ENCODE results near the gene CARF.

The CARF gene

GRCh38 chr2:202932425-202933138, 20.5 kb downstream of the CARF start:
- H3K9ac ChIP-seq (ENCODE audit: low read depth, low read length, poor library complexity), result peak overlapping the region; percentile 30
- peaks cover 2 to 18% of the 10 kb centered on the region in 2 donors for H3K36me3 ChIP-seq (replicated peaks in 1 of 2; ENCODE audit: control insufficient read depth in 2 of 2, insufficient read depth in 2 of 2, low read length in 2 of 2)
- no peak overlapping the region for H2BK120ac ChIP-seq (ENCODE audit: low read depth, low read length)
- no peak overlapping the region for H2BK15ac ChIP-seq (ENCODE audit: low read length)
- no peak overlapping the region for H3K14ac ChIP-seq (ENCODE audit: low read length)
- H3K27ac ChIP-seq (replicated peaks; ENCODE audit: low read length), result no peak overlapping the region
- no peaks in the 10 kb centered on the region for H3K9me3 ChIP-seq (replicated peaks in 1 of 2; ENCODE audit: control insufficient read depth in 2 of 2, insufficient read depth in 1 of 2, low read depth in 1 of 2, low read length in 2 of 2)
- H4K91ac ChIP-seq (ENCODE audit: low read depth, low read length, poor library complexity), result no peak overlapping the region
- H2BK12ac ChIP-seq (ENCODE audit: low read length), result no peak overlapping the region
- no peak overlapping the region for H2BK5ac ChIP-seq (ENCODE audit: low read length)
- peak overlapping the region; percentile 23 for H4K8ac ChIP-seq (ENCODE audit: low read depth, low read length)
- H2AK5ac ChIP-seq (ENCODE audit: low read depth, low read length), result no peak overlapping the region
- H2AFZ ChIP-seq (ENCODE audit: low read length), result no peak overlapping the region
- H3K23ac ChIP-seq (ENCODE audit: low read depth, low read length, poor library complexity), result no peak overlapping the region
- H3K4ac ChIP-seq (ENCODE audit: low read length), result no peak overlapping the region
- H3K18ac ChIP-seq (ENCODE audit: low read length), result no peak overlapping the region
- WGBS, 2 donors (ENCODE audit: extremely low coverage in 2 of 2, insufficient read length in 2 of 2, insufficient replicate concordance in 1 of 2), result no CpG with 5 or more reads among the region's 3 CpGs
- H3K4me1 ChIP-seq (ENCODE audit: control insufficient read depth in 2 of 2, insufficient read depth in 1 of 2, low read depth in 1 of 2, low read length in 2 of 2), result no peaks in the 10 kb centered on the region
- no peaks in the 10 kb centered on the region for H3K79me1 ChIP-seq (ENCODE audit: low read depth, low read length)
- H3K27me3 ChIP-seq (ENCODE audit: control insufficient read depth in 3 of 3, insufficient read depth in 3 of 3, low read depth in 1 of 3, low read length in 3 of 3), result no peaks in the 10 kb centered on the region
- no peak overlapping the region for H3K4me2 ChIP-seq (ENCODE audit: insufficient read depth, low read length, poor library complexity, severe bottlenecking)
- no peak overlapping the region for H3K4me3 ChIP-seq (ENCODE audit: low read length in 2 of 2)
- no peak for DNase-seq (ENCODE audit: low spot score)

DNA sequence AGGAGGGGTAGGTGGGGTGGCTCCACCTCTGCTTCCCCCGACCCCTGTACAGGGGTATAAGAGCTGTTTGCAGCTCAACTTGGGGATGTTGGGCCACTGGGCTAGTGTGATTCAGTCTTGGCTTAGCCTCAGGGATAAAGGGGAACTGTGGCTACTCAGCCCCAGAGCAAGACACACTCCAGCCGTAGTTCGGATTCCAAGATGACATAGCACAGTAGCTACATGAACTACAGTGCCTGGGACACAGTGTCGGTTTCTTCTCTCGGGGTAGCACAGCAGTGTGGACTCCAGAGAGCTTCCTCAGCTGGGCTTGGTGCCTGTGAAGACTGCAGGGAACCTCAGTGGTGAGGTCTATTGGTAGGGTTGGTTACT, 21.1 kb downstream of the CARF start:
- no peak overlapping the region for H2BK15ac ChIP-seq (ENCODE audit: low read length)

DNA sequence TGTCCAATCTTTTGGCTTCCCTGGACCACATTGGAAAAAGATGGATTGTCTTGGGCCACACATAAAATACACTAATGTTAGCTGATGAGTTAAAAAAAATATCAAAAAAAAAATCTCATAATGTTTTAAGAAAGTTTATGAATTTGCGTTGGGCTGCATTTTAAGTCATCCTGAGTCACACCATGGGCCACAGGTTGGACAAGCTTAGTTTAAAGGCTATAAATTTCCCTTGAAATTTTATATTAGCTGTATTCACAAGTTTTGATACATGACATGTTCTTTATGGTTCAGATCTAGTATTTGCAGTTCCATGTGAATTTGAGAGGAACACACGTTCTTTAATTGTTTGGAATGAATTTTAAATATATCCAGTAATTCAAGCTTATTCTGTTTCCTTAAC, 21.9 kb downstream of the CARF start:
- no CpG with 5 or more reads among the region's 2 CpGs for WGBS, 2 donors (ENCODE audit: extremely low coverage in 2 of 2, insufficient read length in 2 of 2, insufficient replicate concordance in 1 of 2)
- Histone ChIP-seq H3K9me3 (replicated peaks in 1 of 2; ENCODE audit: control insufficient read depth in 2 of 2, insufficient read depth in 1 of 2, low read depth in 1 of 2, low read length in 2 of 2) (no peaks in the 10 kb centered on the region), H3K4ac (ENCODE audit: low read length) (no peak overlapping the region), H2BK5ac (ENCODE audit: low read length) (no peak overlapping the region), H2BK120ac (ENCODE audit: low read depth, low read length) (no peak overlapping the region), H3K9ac (ENCODE audit: low read depth, low read length, poor library complexity) (no peak overlapping the region), H3K23ac (ENCODE audit: low read depth, low read length, poor library complexity) (no peak overlapping the region), H3K27ac (replicated peaks; ENCODE audit: low read length) (no peak overlapping the region), H3K4me1 (ENCODE audit: control insufficient read depth in 2 of 2, insufficient read depth in 1 of 2, low read depth in 1 of 2, low read length in 2 of 2) (no peaks in the 10 kb centered on the region), H4K91ac (ENCODE audit: low read depth, low read length, poor library complexity) (no peak overlapping the region), H2BK15ac (ENCODE audit: low read length) (no peak overlapping the region), H2BK12ac (ENCODE audit: low read length) (no peak overlapping the region), H3K14ac (ENCODE audit: low read length) (no peak overlapping the region), H3K27me3 (ENCODE audit: control insufficient read depth in 3 of 3, insufficient read depth in 3 of 3, low read depth in 1 of 3, low read length in 3 of 3) (no peaks in the 10 kb centered on the region), H2AK5ac (ENCODE audit: low read depth, low read length) (no peak overlapping the region), H2AFZ (ENCODE audit: low read length) (no peak overlapping the region), H3K79me1 (ENCODE audit: low read depth, low read length) (no peaks in the 10 kb centered on the region), H3K4me2 (ENCODE audit: insufficient read depth, low read length, poor library complexity, severe bottlenecking) (no peak overlapping the region), H3K36me3 (replicated peaks in 1 of 2; ENCODE audit: control insufficient read depth in 2 of 2, insufficient read depth in 2 of 2, low read length in 2 of 2) (peaks cover 0 to 14% of the 10 kb centered on the region in 2 donors), H3K18ac (ENCODE audit: low read length) (no peak overlapping the region), H4K8ac (ENCODE audit: low read depth, low read length) (no peak overlapping the region), H3K4me3 (ENCODE audit: low read length in 2 of 2) (no peak overlapping the region)
- DNase-seq (ENCODE audit: low spot score), result no peak

More for the DNA sequence above, 21.1 kb downstream of the CARF start:
- Histone ChIP-seq H3K4me2 (ENCODE audit: insufficient read depth, low read length, poor library complexity, severe bottlenecking) (no peak overlapping the region), H4K8ac (ENCODE audit: low read depth, low read length) (no peak overlapping the region), H2AK5ac (ENCODE audit: low read depth, low read length) (no peak overlapping the region), H2BK5ac (ENCODE audit: low read length) (no peak overlapping the region), H3K4me3 (ENCODE audit: low read length in 2 of 2) (no peak overlapping the region), H3K9ac (ENCODE audit: low read depth, low read length, poor library complexity) (no peak overlapping the region), H3K36me3 (replicated peaks in 1 of 2; ENCODE audit: control insufficient read depth in 2 of 2, insufficient read depth in 2 of 2, low read length in 2 of 2) (peaks cover 0 to 14% of the 10 kb centered on the region in 2 donors), H4K91ac (ENCODE audit: low read depth, low read length, poor library complexity) (no peak overlapping the region), H3K9me3 (replicated peaks in 1 of 2; ENCODE audit: control insufficient read depth in 2 of 2, insufficient read depth in 1 of 2, low read depth in 1 of 2, low read length in 2 of 2) (no peaks in the 10 kb centered on the region), H2BK12ac (ENCODE audit: low read length) (no peak overlapping the region), H2BK120ac (ENCODE audit: low read depth, low read length) (no peak overlapping the region), H3K4ac (ENCODE audit: low read length) (no peak overlapping the region), H3K27ac (replicated peaks; ENCODE audit: low read length) (no peak overlapping the region), H3K27me3 (ENCODE audit: control insufficient read depth in 3 of 3, insufficient read depth in 3 of 3, low read depth in 1 of 3, low read length in 3 of 3) (no peaks in the 10 kb centered on the region), H2AFZ (ENCODE audit: low read length) (no peak overlapping the region), H3K4me1 (ENCODE audit: control insufficient read depth in 2 of 2, insufficient read depth in 1 of 2, low read depth in 1 of 2, low read length in 2 of 2) (no peaks in the 10 kb centered on the region), H3K18ac (ENCODE audit: low read length) (no peak overlapping the region), H3K79me1 (ENCODE audit: low read depth, low read length) (no peaks in the 10 kb centered on the region), H3K14ac (ENCODE audit: low read length) (no peak overlapping the region), H3K23ac (ENCODE audit: low read depth, low read length, poor library complexity) (no peak overlapping the region)
- DNase-seq (ENCODE audit: low spot score), result no peak
- no CpG with 5 or more reads among the region's 5 CpGs for WGBS, 2 donors (ENCODE audit: extremely low coverage in 2 of 2, insufficient read length in 2 of 2, insufficient replicate concordance in 1 of 2)

GRCh38 chr2:202934456-202934855, 22.4 kb downstream of the CARF start:
- H3K18ac ChIP-seq (ENCODE audit: low read length), result no peak overlapping the region
- peaks cover 0 to 14% of the 10 kb centered on the region in 2 donors for H3K36me3 ChIP-seq (replicated peaks in 1 of 2; ENCODE audit: control insufficient read depth in 2 of 2, insufficient read depth in 2 of 2, low read length in 2 of 2)
- no peak overlapping the region for H3K9ac ChIP-seq (ENCODE audit: low read depth, low read length, poor library complexity)
- no peak overlapping the region for H3K23ac ChIP-seq (ENCODE audit: low read depth, low read length, poor library complexity)
- no CpG with 5 or more reads among the region's 2 CpGs for WGBS, 2 donors (ENCODE audit: extremely low coverage in 2 of 2, insufficient read length in 2 of 2, insufficient replicate concordance in 1 of 2)
- H3K4me1 ChIP-seq (ENCODE audit: control insufficient read depth in 2 of 2, insufficient read depth in 1 of 2, low read depth in 1 of 2, low read length in 2 of 2), result no peaks in the 10 kb centered on the region
- no peak overlapping the region for H4K8ac ChIP-seq (ENCODE audit: low read depth, low read length)
- H3K9me3 ChIP-seq (replicated peaks in 1 of 2; ENCODE audit: control insufficient read depth in 2 of 2, insufficient read depth in 1 of 2, low read depth in 1 of 2, low read length in 2 of 2), result no peaks in the 10 kb centered on the region
- no peak overlapping the region for H2BK15ac ChIP-seq (ENCODE audit: low read length)
- no peak overlapping the region for H2AFZ ChIP-seq (ENCODE audit: low read length)
- no peak for DNase-seq (ENCODE audit: low spot score)
- H3K27me3 ChIP-seq (ENCODE audit: control insufficient read depth in 3 of 3, insufficient read depth in 3 of 3, low read depth in 1 of 3, low read length in 3 of 3), result no peaks in the 10 kb centered on the region
- no peak overlapping the region for H3K4me2 ChIP-seq (ENCODE audit: insufficient read depth, low read length, poor library complexity, severe bottlenecking)
- H4K91ac ChIP-seq (ENCODE audit: low read depth, low read length, poor library complexity), result no peak overlapping the region
- no peak overlapping the region for H2BK120ac ChIP-seq (ENCODE audit: low read depth, low read length)
- H2BK12ac ChIP-seq (ENCODE audit: low read length), result no peak overlapping the region
- H2BK5ac ChIP-seq (ENCODE audit: low read length), result no peak overlapping the region
- H3K79me1 ChIP-seq (ENCODE audit: low read depth, low read length), result no peaks in the 10 kb centered on the region
- H2AK5ac ChIP-seq (ENCODE audit: low read depth, low read length), result no peak overlapping the region
- H3K4ac ChIP-seq (ENCODE audit: low read length), result no peak overlapping the region
- no peak overlapping the region for H3K14ac ChIP-seq (ENCODE audit: low read length)
- H3K27ac ChIP-seq (replicated peaks; ENCODE audit: low read length), result no peak overlapping the region
- no peak overlapping the region for H3K4me3 ChIP-seq (ENCODE audit: low read length in 2 of 2)
